Measurements from ENCODE around the gene ZNF774. TPM values are rescaled to one million over a fixed set of nuclear protein-coding genes. Genes with fewer than 3 reads are reported as not detected.
A peak's percentile ranks its signal among the peaks of the same experiment; 100 is the strongest.

The ZNF774 gene
- total and polyA plus RNA-seq, 2 of the 8 experiments (the other 6 are each of a cell fraction or from before 2014, with no cell fraction given), result 0.82 to 2.6 TPM

DNA sequence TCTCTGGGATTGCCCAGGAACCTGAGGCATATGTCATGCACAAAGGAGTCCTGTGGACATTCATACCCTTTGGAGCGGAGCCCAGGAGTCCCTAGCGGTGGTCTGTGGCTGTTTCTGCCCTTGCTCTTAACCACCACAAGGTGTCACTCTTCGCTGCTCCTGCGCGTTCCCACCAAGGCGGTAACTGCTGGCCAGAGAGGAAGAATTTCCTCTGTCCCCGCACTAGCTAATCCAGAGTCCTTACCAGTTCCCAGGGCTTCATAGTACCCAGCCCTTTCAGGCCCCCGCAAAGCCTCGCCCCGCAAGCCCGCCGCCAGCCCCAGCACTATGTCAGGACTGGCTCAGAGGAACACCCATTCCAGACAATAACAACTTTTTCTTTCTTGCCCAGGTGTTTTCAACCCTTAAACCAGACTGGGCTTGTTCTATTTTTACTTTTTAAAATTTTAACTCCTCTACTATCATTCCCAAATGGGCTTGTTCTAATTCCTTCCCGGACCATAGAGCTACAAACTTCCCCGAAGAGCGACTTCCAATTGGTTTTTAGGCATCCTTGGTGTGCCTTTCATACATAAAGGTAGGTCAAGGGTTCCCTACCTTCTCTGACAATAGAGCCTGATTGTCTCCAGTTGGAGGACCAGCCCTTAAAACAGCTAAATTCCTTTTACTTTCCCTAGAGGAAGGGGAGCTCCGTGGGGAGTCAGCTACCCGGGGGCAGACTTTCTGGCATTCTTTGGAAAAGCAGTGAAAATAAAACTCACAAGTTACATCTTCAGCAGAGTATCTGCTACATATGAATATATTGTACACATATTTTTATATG lies 31.8 kb upstream of the ZNF774 start:
- H3K4me1 ChIP-seq (replicated peaks in 1 of 4; ENCODE audit: control insufficient read depth in 3 of 4, insufficient read depth in 4 of 4, low read length in 3 of 4), result peaks cover 0 to 3% (median 1%) of the 10 kb centered on the region in 4 experiments; a peak in 3 of 7 replicates
- no peaks in the 10 kb centered on the region for H4K20me1 ChIP-seq (replicated peaks in 1 of 2; ENCODE audit: control insufficient read depth in 1 of 2, insufficient read depth in 2 of 2, low read length in 2 of 2)
- ChIA-PET CTCF (ENCODE audit: partially characterized antibody) (interaction anchor here (0.6 to 9.6 kb wide), 73 partner anchors 9 to 581 kb away, joined by 3 to 175 read pairs (median 5); partner anchors contain the start of genes CRTC3, IQGAP1 and TTLL13), POLR2A (ENCODE audit: partially characterized antibody) (interaction anchor here (1.1 to 1.7 kb wide), 6 partner anchors 9 to 162 kb away, joined by 3 to 4 read pairs (median 3); partner anchors contain the start of gene ZNF774)
- no peak overlapping the region for H4K8ac ChIP-seq (ENCODE audit: extremely low read depth, insufficient read depth, low read length)
- H2BK15ac ChIP-seq (ENCODE audit: low read length), result no peak overlapping the region
- H3K14ac ChIP-seq (ENCODE audit: insufficient read length), result no peak overlapping the region
- H3K4me3 ChIP-seq (ENCODE audit: extremely low read depth in 1 of 4, insufficient read depth in 2 of 4, low read depth in 3 of 4, low read length in 4 of 4), result peak overlapping the region in 3 of 4 experiments; percentile 1 to 55 (median 20); a peak in 4 of 8 replicates
- H2AFZ ChIP-seq (ENCODE audit: low read length), result peak overlapping the region; percentile 27; the same call in 1 of the 2 replicates
- no peaks in the 10 kb centered on the region for H3K79me1 ChIP-seq (ENCODE audit: low read depth, low read length)
- DNase-seq (ENCODE audit: low read depth in 1 of 2, low spot score in 2 of 2), result peak; percentile 78 to 79
- peak overlapping the region; percentile 52 for H2BK120ac ChIP-seq (replicated peaks; ENCODE audit: low read depth, low read length)
- H3K4me2 ChIP-seq (ENCODE audit: insufficient read depth in 1 of 2, low read depth in 2 of 2, low read length in 2 of 2), result peak overlapping the region; percentile 1 to 71; a peak in 3 of 4 replicates
- H3K27me3 ChIP-seq (replicated peaks in 1 of 4; ENCODE audit: control insufficient read depth in 3 of 4, extremely low read depth in 1 of 4, insufficient read depth in 3 of 4, low read length in 3 of 4), result no peaks in the 10 kb centered on the region
- H2BK12ac ChIP-seq (ENCODE audit: low read depth, low read length), result no peak overlapping the region
- no peak overlapping the region for H4K91ac ChIP-seq (replicated peaks; ENCODE audit: insufficient read length, low read length)
- H3K23me2 ChIP-seq (ENCODE audit: low read depth, low read length), result no peaks in the 10 kb centered on the region
- no peak overlapping the region for H3K4ac ChIP-seq (replicated peaks; ENCODE audit: insufficient read length, low read depth, low read length)
- H2AK5ac ChIP-seq (ENCODE audit: low read depth, low read length), result no peak overlapping the region
- no peak overlapping the region for H3K23ac ChIP-seq (ENCODE audit: insufficient read length)
- H3K56ac ChIP-seq (replicated peaks; ENCODE audit: insufficient read length, low read depth, low read length), result no peak overlapping the region
- peak overlapping the region; percentile 55 for H4K5ac ChIP-seq (ENCODE audit: insufficient read length, low read depth, low read length)
- H3K79me2 ChIP-seq (ENCODE audit: control insufficient read depth in 1 of 2, insufficient read depth in 2 of 2, low read length in 2 of 2), result no peaks in the 10 kb centered on the region
- H3K9ac ChIP-seq (replicated peaks in 1 of 4; ENCODE audit: extremely low read depth in 1 of 4, low read depth in 3 of 4, low read length in 3 of 4), result no peak overlapping the region
- H3K18ac ChIP-seq (ENCODE audit: extremely low read depth, low read length), result peak overlapping the region; percentile 48; the same call in 1 of the 2 replicates
- no peak overlapping the region for H3K27ac ChIP-seq (ENCODE audit: low read depth, low read length)
- H3K9me3 ChIP-seq (ENCODE audit: insufficient read depth in 2 of 2, low read depth in 1 of 2, low read length in 1 of 2), result no peaks in the 10 kb centered on the region
- H2BK20ac ChIP-seq (ENCODE audit: low read length), result no peak overlapping the region
- 4% methylated on average over 17 of the region's 17 CpGs; no CpG with 5 or more reads in 1 of the 2 experiments for WGBS, 2 experiments (ENCODE audit: extremely low coverage in 1 of 2, insufficient coverage in 1 of 2, insufficient read length in 1 of 2, insufficient replicate concordance in 2 of 2, low coverage in 1 of 2, low lambda C conversion rate in 2 of 2, missing lambda C conversion rate in 1 of 2)
- no peaks in the 10 kb centered on the region for H3K36me3 ChIP-seq (ENCODE audit: control insufficient read depth in 2 of 4, insufficient read depth in 4 of 4, low read length in 3 of 4)
- no peak overlapping the region; the same call in 1 of the 2 replicates for H2BK5ac ChIP-seq (ENCODE audit: low read depth, low read length)
- peak; percentile 62 for FAIRE-seq
- 0 out of 2 replicates have a peak, but pooled peaks have one; percentile 14 for TF ChIP-seq TAF1 (IDR thresholded peaks at IDR 0.05; ENCODE audit: low read depth, low read length)
- no peak for TF ChIP-seq ATF2 (IDR thresholded peaks at IDR 0.05; ENCODE audit: low read length)
- no peak for TF ChIP-seq MAX (IDR thresholded peaks at IDR 0.05)
- TF ChIP-seq CBX5 (IDR thresholded peaks at IDR 0.05; ENCODE audit: low read depth, low read length), result no peak
- no peak for TF ChIP-seq KDM5A (IDR thresholded peaks at IDR 0.05; ENCODE audit: low read length)
- no peak for TF ChIP-seq RXRA (IDR thresholded peaks at IDR 0.05; ENCODE audit: insufficient read depth, low read depth, low read length)
- TF ChIP-seq YY1 (IDR thresholded peaks at IDR 0.05; ENCODE audit: low read depth, low read length), result no peak
- no peak for TF ChIP-seq EZH2 (IDR thresholded peaks at IDR 0.05; ENCODE audit: low read depth, low read length, severe bottlenecking)
- peak in 1 of 2 experiments; percentile 56; a peak in 1 of 3 replicates for TF ChIP-seq EP300 (IDR thresholded peaks at IDR 0.05; ENCODE audit: borderline replicate concordance in 1 of 2, low read depth in 2 of 2, low read length in 2 of 2)

Data from H1 (cell line).